Prostate gland (tissue), 2 donors: ENCODE measurements around the gene ARAP2.

Experiments
- CTCF ChIP-seq, 4 experiments: fragments of 200-600 bp in 2 of 4; fragments of 450-650 bp in 2 of 4; sonication (generic) in 2 of 4; IDR thresholded peaks; 1 replicate in 3 of 4; 2 replicates in 1 of 4; pipeline ENCODE4 v1.5.1; 2016 to 2019; ENCODE audit warnings: antibody characterized with exemption in 4 of 4, mild to moderate bottlenecking in 2 of 4, moderate library complexity in 2 of 4
- POLR2A ChIP-seq: fragments of 450-650 bp; IDR thresholded peaks from one replicate; pipeline ENCODE4 v1.6.1; 2016; ENCODE audit warnings: antibody characterized with exemption, mild to moderate bottlenecking

- no peak for TF ChIP-seq CTCF (IDR thresholded peaks at IDR 0.05)
- TF ChIP-seq POLR2A = no peak
Measured at GRCh38 chr4:36278789-36279188, 34.5 kb upstream of the ARAP2 start.
